Measurements from ENCODE around the gene CHRM3.
"Not testable (repeated sequence)": the region's sequence is repeated elsewhere in the genome, so short reads cannot be mapped to it uniquely, and the experiment has no call there.

The CHRM3 gene

GRCh38 chr1:239363930-239364329 lies 22.4 kb upstream of the CHRM3 start:
- DNase-seq (ENCODE audit: insufficient read length, low spot score) (no peak), FAIRE-seq (no peak)
- TF ChIP-seq POLR2AphosphoS5 (IDR thresholded peaks at IDR 0.05; ENCODE audit: low read depth, low read length): no peak
- no peak for TF ChIP-seq POU2F2 (IDR thresholded peaks at IDR 0.05; ENCODE audit: low read depth, low read length)
- no peak for TF ChIP-seq PAX5 (IDR thresholded peaks at IDR 0.05; ENCODE audit: insufficient read depth, low read length, severe bottlenecking)
- no peak for TF ChIP-seq SPI1 (IDR thresholded peaks at IDR 0.05; ENCODE audit: low read depth, low read length)
- TF ChIP-seq POLR2A (IDR thresholded peaks at IDR 0.05; ENCODE audit: low read depth, low read length): no peak
- no peak for TF ChIP-seq TAF1 (IDR thresholded peaks at IDR 0.05; ENCODE audit: low read depth, low read length)

GRCh38 chr1:239367196-239367810 lies 19.1 kb upstream of the CHRM3 start:
- no peak for DNase-seq (ENCODE audit: insufficient read length, low spot score)
- no peak for FAIRE-seq
- TF ChIP-seq TAF1 (IDR thresholded peaks at IDR 0.05; ENCODE audit: low read depth, low read length): no peak
- TF ChIP-seq POLR2AphosphoS5 (IDR thresholded peaks at IDR 0.05; ENCODE audit: low read depth, low read length): no peak
- no peak for TF ChIP-seq POLR2A (IDR thresholded peaks at IDR 0.05; ENCODE audit: low read depth, low read length)
- no peak for TF ChIP-seq SPI1 (IDR thresholded peaks at IDR 0.05; ENCODE audit: low read depth, low read length)
- TF ChIP-seq POU2F2 (IDR thresholded peaks at IDR 0.05; ENCODE audit: low read depth, low read length): no peak
- no peak for TF ChIP-seq PAX5 (IDR thresholded peaks at IDR 0.05; ENCODE audit: insufficient read depth, low read length, severe bottlenecking)

GRCh38 chr1:239368436-239369109 lies 17.8 kb upstream of the CHRM3 start:
- FAIRE-seq: no peak
- TF ChIP-seq POLR2AphosphoS5 (IDR thresholded peaks at IDR 0.05; ENCODE audit: low read depth, low read length) (no peak), SPI1 (IDR thresholded peaks at IDR 0.05; ENCODE audit: low read depth, low read length) (no peak), PAX5 (IDR thresholded peaks at IDR 0.05; ENCODE audit: insufficient read depth, low read length, severe bottlenecking) (no peak), POLR2A (IDR thresholded peaks at IDR 0.05; ENCODE audit: low read depth, low read length) (no peak), TAF1 (IDR thresholded peaks at IDR 0.05; ENCODE audit: low read depth, low read length) (no peak), POU2F2 (IDR thresholded peaks at IDR 0.05; ENCODE audit: low read depth, low read length) (no peak)
- DNase-seq (ENCODE audit: insufficient read length, low spot score): no peak

GRCh38 chr1:239370869-239371268 lies 15.5 kb upstream of the CHRM3 start:
- not testable (repeated sequence) for FAIRE-seq; DNase-seq (ENCODE audit: insufficient read length, low spot score)

GRCh38 chr1:239382666-239383065 lies 3.7 kb upstream of the CHRM3 start:
- no peak for DNase-seq (ENCODE audit: insufficient read length, low spot score)

GRCh38 chr1:239383714-239384113 lies 2.7 kb upstream of the CHRM3 start:
- FAIRE-seq (no peak), DNase-seq (ENCODE audit: insufficient read length, low spot score) (no peak)
- no peak for TF ChIP-seq TAF1 (IDR thresholded peaks at IDR 0.05; ENCODE audit: low read depth, low read length)
- TF ChIP-seq PAX5 (IDR thresholded peaks at IDR 0.05; ENCODE audit: insufficient read depth, low read length, severe bottlenecking): no peak
- TF ChIP-seq POLR2A (IDR thresholded peaks at IDR 0.05; ENCODE audit: low read depth, low read length): no peak
- no peak for TF ChIP-seq SPI1 (IDR thresholded peaks at IDR 0.05; ENCODE audit: low read depth, low read length)
- TF ChIP-seq POU2F2 (IDR thresholded peaks at IDR 0.05; ENCODE audit: low read depth, low read length): no peak
- TF ChIP-seq POLR2AphosphoS5 (IDR thresholded peaks at IDR 0.05; ENCODE audit: low read depth, low read length): no peak

More at GRCh38 chr1:239382666-239383065, 3.7 kb upstream of the CHRM3 start:
- FAIRE-seq: no peak
- no peak for TF ChIP-seq PAX5 (IDR thresholded peaks at IDR 0.05; ENCODE audit: insufficient read depth, low read length, severe bottlenecking)
- TF ChIP-seq TAF1 (IDR thresholded peaks at IDR 0.05; ENCODE audit: low read depth, low read length): no peak
- no peak for TF ChIP-seq POU2F2 (IDR thresholded peaks at IDR 0.05; ENCODE audit: low read depth, low read length)
- no peak for TF ChIP-seq POLR2A (IDR thresholded peaks at IDR 0.05; ENCODE audit: low read depth, low read length)
- no peak for TF ChIP-seq SPI1 (IDR thresholded peaks at IDR 0.05; ENCODE audit: low read depth, low read length)
- TF ChIP-seq POLR2AphosphoS5 (IDR thresholded peaks at IDR 0.05; ENCODE audit: low read depth, low read length): no peak

GRCh38 chr1:239387304-239388158 lies 1.2 kb downstream of the CHRM3 start:
- DNase-seq (ENCODE audit: insufficient read length, low spot score) (no peak), FAIRE-seq (no peak)
- TF ChIP-seq PAX5 (IDR thresholded peaks at IDR 0.05; ENCODE audit: insufficient read depth, low read length, severe bottlenecking) (no peak), TAF1 (IDR thresholded peaks at IDR 0.05; ENCODE audit: low read depth, low read length) (no peak), POU2F2 (IDR thresholded peaks at IDR 0.05; ENCODE audit: low read depth, low read length) (no peak), POLR2A (IDR thresholded peaks at IDR 0.05; ENCODE audit: low read depth, low read length) (no peak), POLR2AphosphoS5 (IDR thresholded peaks at IDR 0.05; ENCODE audit: low read depth, low read length) (no peak), SPI1 (IDR thresholded peaks at IDR 0.05; ENCODE audit: low read depth, low read length) (no peak)

GRCh38 chr1:239388159-239388485 lies 1.8 kb downstream of the CHRM3 start:
- DNase-seq (ENCODE audit: insufficient read length, low spot score) (no peak), FAIRE-seq (no peak)
- TF ChIP-seq POU2F2 (IDR thresholded peaks at IDR 0.05; ENCODE audit: low read depth, low read length) (no peak), PAX5 (IDR thresholded peaks at IDR 0.05; ENCODE audit: insufficient read depth, low read length, severe bottlenecking) (no peak), POLR2AphosphoS5 (IDR thresholded peaks at IDR 0.05; ENCODE audit: low read depth, low read length) (no peak), POLR2A (IDR thresholded peaks at IDR 0.05; ENCODE audit: low read depth, low read length) (no peak), TAF1 (IDR thresholded peaks at IDR 0.05; ENCODE audit: low read depth, low read length) (no peak), SPI1 (IDR thresholded peaks at IDR 0.05; ENCODE audit: low read depth, low read length) (no peak)

GRCh38 chr1:239388578-239388977 lies 2.2 kb downstream of the CHRM3 start:
- DNase-seq (ENCODE audit: insufficient read length, low spot score) (no peak), FAIRE-seq (no peak)
- no peak for TF ChIP-seq POLR2A (IDR thresholded peaks at IDR 0.05; ENCODE audit: low read depth, low read length)
- no peak for TF ChIP-seq PAX5 (IDR thresholded peaks at IDR 0.05; ENCODE audit: insufficient read depth, low read length, severe bottlenecking)
- TF ChIP-seq POLR2AphosphoS5 (IDR thresholded peaks at IDR 0.05; ENCODE audit: low read depth, low read length): no peak
- TF ChIP-seq TAF1 (IDR thresholded peaks at IDR 0.05; ENCODE audit: low read depth, low read length): no peak
- TF ChIP-seq SPI1 (IDR thresholded peaks at IDR 0.05; ENCODE audit: low read depth, low read length): no peak
- TF ChIP-seq POU2F2 (IDR thresholded peaks at IDR 0.05; ENCODE audit: low read depth, low read length): no peak
